IPS DF 6.9 (cell line): ENCODE data around the gene CBARP.

ENCODE experiments used
- DNase-seq: peaks from one replicate; pipeline ENCODE4 v3.0.0-alpha.2; 2013; ENCODE audit warnings: low read depth, low spot score
- H3K27ac ChIP-seq: one replicate; pipeline ENCODE4 v1.5.1; 2013; ENCODE audit warnings: low read length, control low read depth
- H3K27me3 ChIP-seq: 2 replicates; pipeline ENCODE4 v1.6.1; 2013; ENCODE audit warnings: mild to moderate bottlenecking, low read length; ENCODE audit not compliant: control insufficient read depth, insufficient read depth
- H3K36me3 ChIP-seq: 2 replicates; pipeline ENCODE4 v1.6.1; 2013; ENCODE audit warnings: low read length; ENCODE audit not compliant: control insufficient read depth, insufficient read depth
- H3K4me1 ChIP-seq: 2 replicates; pipeline ENCODE4 v1.6.1; 2013; ENCODE audit warnings: low read length; ENCODE audit not compliant: control insufficient read depth, insufficient read depth
- H3K4me3 ChIP-seq: 2 replicates; pipeline ENCODE4 v1.5.1; 2013; ENCODE audit warnings: mild to moderate bottlenecking, low read length
- H3K9me3 ChIP-seq: 2 replicates; pipeline ENCODE4 v1.6.1; 2013; ENCODE audit warnings: low read length, inconsistent platforms; ENCODE audit not compliant: control insufficient read depth, insufficient read depth
- WGBS: extraction: QIAGEN DNeasy Blood & Tissue Kit; methylation state at CpG from one replicate; pipeline ENCODE4 v1.1.7; 2013; ENCODE audit warnings: mixed read lengths, missing lambda C conversion rate; ENCODE audit not compliant: insufficient read length, insufficient coverage; 5-methylcytosine and 5-hydroxymethylcytosine counted together

Gene CBARP

GRCh38 chr19:1237754-1238368 is at the start of gene CBARP:
TSS of gene CBARP (minus strand) at chr19:1238005. CDS start at chr19:1236100, 1,905 bp downstream.
- Histone ChIP-seq H3K27ac (no peak within 1 kb of the TSS), H3K4me3 (peak within 1 kb of the TSS; percentile 77), H3K9me3 (no peaks in the 10 kb centered on the region), H3K4me1 (peaks cover 7% of the 10 kb centered on the region), H3K36me3 (peaks cover 28% of the 10 kb centered on the region), H3K27me3 (no peaks in the 10 kb centered on the region)
- DNase-seq, result no peak
- WGBS, result no CpG with 5 or more reads among the region's 87 CpGs

GRCh38 chr19:1286487-1287353 is 48.9 kb upstream of the CBARP start:
- no peaks in the 10 kb centered on the region; the same call in 1 of the 2 replicates for H3K4me1 ChIP-seq
- WGBS, result no CpG with 5 or more reads among the region's 38 CpGs
- DNase-seq, result no peak
- peak overlapping the region; percentile 49; the same call in 1 of the 2 replicates for H3K4me3 ChIP-seq
- H3K36me3 ChIP-seq, result peaks cover 2% of the 10 kb centered on the region; the same call in 1 of the 2 replicates
- peaks cover 5% of the 10 kb centered on the region; the same call in 1 of the 2 replicates for H3K27me3 ChIP-seq
- H3K9me3 ChIP-seq, result no peaks in the 10 kb centered on the region
- H3K27ac ChIP-seq, result no peak overlapping the region

- H3K27me3 ChIP-seq, result peaks cover 5% of the 10 kb centered on the region; the same call in 1 of the 2 replicates
- H3K27ac ChIP-seq, result no peak within 1 kb of the TSS
- peak within 1 kb of the TSS; percentile 49; the same call in 1 of the 2 replicates for H3K4me3 ChIP-seq
- no peak for DNase-seq
- no peaks in the 10 kb centered on the region; the same call in 1 of the 2 replicates for H3K4me1 ChIP-seq
- WGBS, result no CpG with 5 or more reads among the region's 113 CpGs
- no peaks in the 10 kb centered on the region for H3K9me3 ChIP-seq
- peaks cover 2% of the 10 kb centered on the region; the same call in 1 of the 2 replicates for H3K36me3 ChIP-seq
These were observed 48.0 kb upstream of the CBARP start, which contains the start of gene EFNA2 for GRCh38 chr19:1285737-1286360. TSS of gene EFNA2 (plus strand) at chr19:1285873. CDS start at chr19:1286169, 296 bp downstream.

GRCh38 chr19:1284979-1285736 is 47.4 kb upstream of the CBARP start:
- Histone ChIP-seq H3K27ac (no peak overlapping the region), H3K27me3 (peaks cover 5% of the 10 kb centered on the region; the same call in 1 of the 2 replicates), H3K4me1 (no peaks in the 10 kb centered on the region; the same call in 1 of the 2 replicates), H3K36me3 (peaks cover 2% of the 10 kb centered on the region; the same call in 1 of the 2 replicates), H3K9me3 (no peaks in the 10 kb centered on the region), H3K4me3 (peak overlapping the region; percentile 49; the same call in 1 of the 2 replicates)
- no CpG with 5 or more reads among the region's 51 CpGs for WGBS
- no peak for DNase-seq

GRCh38 chr19:1284293-1284978 is 46.6 kb upstream of the CBARP start:
- H3K27me3 ChIP-seq, result peaks cover 5% of the 10 kb centered on the region; the same call in 1 of the 2 replicates
- no peak for DNase-seq
- H3K36me3 ChIP-seq, result peaks cover 2% of the 10 kb centered on the region; the same call in 1 of the 2 replicates
- no peak overlapping the region for H3K27ac ChIP-seq
- H3K9me3 ChIP-seq, result no peaks in the 10 kb centered on the region
- no CpG with 5 or more reads among the region's 20 CpGs for WGBS
- H3K4me1 ChIP-seq, result peaks cover 1% of the 10 kb centered on the region
- no peak overlapping the region for H3K4me3 ChIP-seq

- H3K27ac ChIP-seq, result no peak overlapping the region
- H3K4me1 ChIP-seq, result peaks cover 1% of the 10 kb centered on the region
- H3K9me3 ChIP-seq, result no peaks in the 10 kb centered on the region
- H3K27me3 ChIP-seq, result peaks cover 5% of the 10 kb centered on the region; the same call in 1 of the 2 replicates
- WGBS, result no CpG with 5 or more reads among the region's 12 CpGs
- no peak for DNase-seq
- H3K36me3 ChIP-seq, result peaks cover 6% of the 10 kb centered on the region; the same call in 1 of the 2 replicates
- no peak overlapping the region for H3K4me3 ChIP-seq
These were observed 46.1 kb upstream of the CBARP start for GRCh38 chr19:1283917-1284292.

GRCh38 chr19:1283207-1283916 is 45.6 kb upstream of the CBARP start:
- Histone ChIP-seq H3K4me1 (peaks cover 1% of the 10 kb centered on the region), H3K27ac (no peak overlapping the region), H3K36me3 (peaks cover 8% of the 10 kb centered on the region; the same call in 1 of the 2 replicates), H3K4me3 (no peak overlapping the region), H3K27me3 (peaks cover 5% of the 10 kb centered on the region; the same call in 1 of the 2 replicates), H3K9me3 (no peaks in the 10 kb centered on the region)
- no CpG with 5 or more reads among the region's 29 CpGs for WGBS
- no peak for DNase-seq

- Histone ChIP-seq H3K4me3 (no peak overlapping the region), H3K27me3 (peaks cover 5% of the 10 kb centered on the region; the same call in 1 of the 2 replicates), H3K36me3 (peaks cover 8% of the 10 kb centered on the region; the same call in 1 of the 2 replicates), H3K9me3 (no peaks in the 10 kb centered on the region), H3K27ac (no peak overlapping the region), H3K4me1 (peaks cover 1% of the 10 kb centered on the region)
- no CpG with 5 or more reads among the region's 18 CpGs for WGBS
- no peak for DNase-seq
These were observed 44.9 kb upstream of the CBARP start for GRCh38 chr19:1282588-1283206.
